Testis (tissue), 3 donors: ENCODE results near the gene DPP8. TPM values are rescaled to one million over a fixed set of nuclear protein-coding genes. Genes with fewer than 3 reads are reported as not detected.
"Not testable (repeated sequence)": the region's sequence is repeated elsewhere in the genome, so short reads cannot be mapped to it uniquely, and the experiment has no call there.

Experiments
- DNase-seq: peaks from one replicate; pipeline ENCODE4 v3.0.0-alpha.2; 2019
- H3K27ac ChIP-seq, 2 donors: fragments of 200-600 bp; sonication (generic); one replicate each; pipeline ENCODE4 v1.5.1; 2019
- H3K27me3 ChIP-seq: fragments of 200-600 bp; sonication (generic); one replicate; pipeline ENCODE4 v1.5.1; 2019
- H3K36me3 ChIP-seq: fragments of 200-600 bp; sonication (generic); one replicate; pipeline ENCODE4 v1.5.1; 2017; ENCODE audit warnings: low read depth; ENCODE audit errors: missing control alignments
- H3K4me1 ChIP-seq: fragments of 200-600 bp; sonication (generic); one replicate; pipeline ENCODE4 v1.5.1; 2019
- H3K4me3 ChIP-seq, 2 donors: fragments of 200-600 bp; sonication (generic); one replicate each; pipeline ENCODE4 v1.5.1; 2017 to 2019
- H3K9me3 ChIP-seq: fragments of 200-600 bp; sonication (generic); one replicate; pipeline ENCODE4 v1.5.1; 2017
- CTCF ChIP-seq, 3 experiments: fragments of 450-650 bp in 2 of 3; fragments of 200-600 bp in 1 of 3; sonication (generic) in 1 of 3; IDR thresholded peaks; one replicate each; pipeline ENCODE4 v1.5.1; 2016 to 2019; ENCODE audit warnings: antibody characterized with exemption in 3 of 3, mild to moderate bottlenecking in 2 of 3, moderate library complexity in 1 of 3
- POLR2A ChIP-seq: fragments of 450-650 bp; IDR thresholded peaks from one replicate; pipeline ENCODE4 v1.6.1; 2017; ENCODE audit warnings: antibody characterized with exemption, mild to moderate bottlenecking, moderate library complexity
- WGBS, 2 donors: methylation state at CpG; one replicate each; pipeline ENCODE4 v1.1.5; 2018; 5-methylcytosine and 5-hydroxymethylcytosine counted together
- intact Hi-C: fragments of 100-400 bp; cut with DNase I; formaldehyde crosslinking; loops from one replicate; pipeline ENCODE4 v1.15.1; 2023; ENCODE audit warnings: low total_unique reads
- polyA plus RNA-seq: library from polyadenylated mRNA; stranded (reverse); fragments of 350-450 nt; fragmentation: Illumina TruSeq; extraction: RNeasy Lipid Tissue Mini Kit (QIAGEN cat#74804); gene quantifications from one replicate; pipeline ENCODE4 v1.2.3, GENCODE V29; 2014; ENCODE audit warnings: low read depth, low replicate concordance; ENCODE audit not compliant: insufficient read depth
- total RNA-seq, 2 donors: library from RNA; depleted of rRNA; stranded (reverse); fragments of >200 nt; gene quantifications; one replicate each; pipeline ENCODE4 v1.2.3, GENCODE V29; 2016

The DPP8 gene
- total and polyA plus RNA-seq, 3 donors from 2014 or later = 51.6 to 68.3 (median 64.4) TPM

GRCh38 chr15:65476903-65477302 is 40.6 kb downstream of the DPP8 start:
- Histone ChIP-seq H3K27me3 (no peaks in the 10 kb centered on the region), H3K27ac (no peak overlapping the region), H3K36me3 (no peaks in the 10 kb centered on the region), H3K9me3 (no peaks in the 10 kb centered on the region), H3K4me3 (no peak overlapping the region), H3K4me1 (no peaks in the 10 kb centered on the region)
- no peak for TF ChIP-seq POLR2A
- no peak for DNase-seq
- WGBS, 2 donors = 89% methylated on average over 5 of the region's 5 CpGs
- intact Hi-C loops = no loop called here

- DNase-seq = no peak
- Histone ChIP-seq H3K4me3 (no peak overlapping the region), H3K36me3 (no peaks in the 10 kb centered on the region), H3K27me3 (no peaks in the 10 kb centered on the region), H3K4me1 (no peaks in the 10 kb centered on the region), H3K27ac (no peak overlapping the region), H3K9me3 (no peaks in the 10 kb centered on the region)
- WGBS, 2 donors = 81 to 86% methylated on average over 3 of the region's 3 CpGs
- intact Hi-C loops = no loop called here
- TF ChIP-seq CTCF (IDR thresholded peaks at IDR 0.05) (no peak), POLR2A (no peak)
These were observed 46.6 kb downstream of the DPP8 start for GRCh38 chr15:65470866-65471265.

GRCh38 chr15:65468229-65468909 is 49.1 kb downstream of the DPP8 start:
- intact Hi-C loops = no loop called here
- H3K4me1 ChIP-seq = no peaks in the 10 kb centered on the region
- no peak overlapping the region for H3K4me3 ChIP-seq
- no peaks in the 10 kb centered on the region for H3K27me3 ChIP-seq
- H3K36me3 ChIP-seq = no peaks in the 10 kb centered on the region
- 91 to 95% methylated on average over 5 of the region's 5 CpGs for WGBS, 2 donors
- no peak overlapping the region for H3K27ac ChIP-seq
- no peak for DNase-seq
- no peak for TF ChIP-seq CTCF (IDR thresholded peaks at IDR 0.05)
- TF ChIP-seq POLR2A = no peak
- no peaks in the 10 kb centered on the region for H3K9me3 ChIP-seq

GRCh38 chr15:65466901-65467300 is 50.6 kb downstream of the DPP8 start:
- intact Hi-C loops = no loop called here
- no peak for TF ChIP-seq POLR2A
- no peak for TF ChIP-seq CTCF (IDR thresholded peaks at IDR 0.05)
- Histone ChIP-seq H3K36me3 (no peaks in the 10 kb centered on the region), H3K9me3 (no peaks in the 10 kb centered on the region), H3K4me1 (no peaks in the 10 kb centered on the region), H3K27me3 (no peaks in the 10 kb centered on the region), H3K4me3 (no peak overlapping the region), H3K27ac (no peak overlapping the region)
- WGBS, 2 donors = 86 to 88% methylated on average over 3 of the region's 3 CpGs
- no peak for DNase-seq

GRCh38 chr15:65463096-65463495 is 54.4 kb downstream of the DPP8 start:
- intact Hi-C loops, DNase-seq, H3K27ac ChIP-seq, H3K36me3 ChIP-seq, H3K27me3 ChIP-seq, H3K9me3 ChIP-seq, H3K4me1 ChIP-seq, H3K4me3 ChIP-seq: not testable (repeated sequence)
- 96% methylated on average over 6 of the region's 6 CpGs for WGBS, 2 donors

- no peaks in the 10 kb centered on the region for H3K36me3 ChIP-seq
These were observed 56.6 kb downstream of the DPP8 start for GRCh38 chr15:65460741-65461347.

GRCh38 chr15:65455256-65455655 is 62.2 kb downstream of the DPP8 start:
- intact Hi-C loops, H3K36me3 ChIP-seq, H3K4me1 ChIP-seq, DNase-seq, H3K9me3 ChIP-seq, H3K27me3 ChIP-seq, H3K27ac ChIP-seq, H3K4me3 ChIP-seq: not testable (repeated sequence)
- 88 to 92% methylated on average over 4 of the region's 4 CpGs for WGBS, 2 donors

More at GRCh38 chr15:65460741-65461347, 56.6 kb downstream of the DPP8 start:
- H3K4me3 ChIP-seq = no peak overlapping the region
- no peaks in the 10 kb centered on the region for H3K4me1 ChIP-seq
- DNase-seq = no peak
- TF ChIP-seq POLR2A (no peak), CTCF (IDR thresholded peaks at IDR 0.05) (no peak)
- WGBS, 2 donors = 90 to 95% methylated on average over 5 of the region's 5 CpGs
- no peaks in the 10 kb centered on the region for H3K27me3 ChIP-seq
- H3K27ac ChIP-seq = no peak overlapping the region
- intact Hi-C loops = no loop called here
- H3K9me3 ChIP-seq = no peaks in the 10 kb centered on the region
